HG03378 (cell line): ENCODE results near the gene TBC1D22A.
"Not testable (repeated sequence)": the region's sequence is repeated elsewhere in the genome, so short reads cannot be mapped to it uniquely, and the experiment has no call there.

Experiments
- ATAC-seq: cut with Tn5 transposase; IDR thresholded peaks from one replicate; pipeline ENCODE4 v1.9.1; 2021; ENCODE audit warnings: mild to moderate bottlenecking, moderate library complexity; ENCODE audit not compliant: unreplicated experiment

The TBC1D22A gene

DNA sequence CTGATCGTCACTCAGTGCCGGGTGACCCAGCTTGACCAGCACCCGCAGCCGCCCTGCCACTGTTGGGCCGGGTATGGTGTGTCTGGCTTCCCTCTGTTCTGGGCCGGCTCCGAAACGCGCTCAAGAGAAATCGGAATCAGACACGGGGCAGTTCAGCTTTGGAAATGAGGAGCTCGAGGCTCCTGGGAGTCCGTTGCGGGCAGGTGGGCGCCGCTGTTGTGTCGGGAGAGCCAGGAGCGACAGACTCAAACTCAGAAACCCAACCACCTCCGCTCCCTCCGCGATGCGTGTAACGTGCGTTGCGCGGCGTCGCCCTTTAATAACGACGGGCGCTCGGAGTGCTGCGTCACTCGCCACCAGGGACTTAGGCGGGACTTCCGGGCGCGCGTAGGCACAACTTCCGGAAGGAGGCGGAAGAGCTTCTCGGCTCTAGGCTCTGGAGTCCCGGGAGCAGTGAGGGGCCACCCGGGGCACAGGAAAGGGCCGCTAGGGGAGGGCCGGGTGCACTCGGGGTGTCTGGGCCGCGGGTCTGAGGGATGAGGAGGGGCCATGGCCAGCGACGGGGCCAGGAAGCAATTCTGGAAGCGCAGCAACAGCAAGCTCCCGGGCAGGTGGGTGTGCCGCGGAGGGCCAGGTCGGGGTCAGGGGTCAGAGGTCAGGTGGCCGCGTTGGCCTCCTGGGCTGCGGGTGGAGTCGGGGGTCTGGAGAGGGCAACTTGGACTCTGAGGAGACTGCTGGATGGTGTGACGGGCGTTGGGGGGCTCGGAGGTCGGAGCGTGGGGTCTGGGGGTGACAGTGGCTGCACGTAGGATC, at the start of gene TBC1D22A:
TBC1D22A (plus strand) TSS at position 413 of the 813 bp plus-strand sequence; CDS start at position 550, 137 bp downstream.
- ATAC-seq, result peak; percentile 47

- ATAC-seq, result no peak
Measured at GRCh38 chr22:46714550-46714949, 47.9 kb upstream of the TBC1D22A start.

DNA sequence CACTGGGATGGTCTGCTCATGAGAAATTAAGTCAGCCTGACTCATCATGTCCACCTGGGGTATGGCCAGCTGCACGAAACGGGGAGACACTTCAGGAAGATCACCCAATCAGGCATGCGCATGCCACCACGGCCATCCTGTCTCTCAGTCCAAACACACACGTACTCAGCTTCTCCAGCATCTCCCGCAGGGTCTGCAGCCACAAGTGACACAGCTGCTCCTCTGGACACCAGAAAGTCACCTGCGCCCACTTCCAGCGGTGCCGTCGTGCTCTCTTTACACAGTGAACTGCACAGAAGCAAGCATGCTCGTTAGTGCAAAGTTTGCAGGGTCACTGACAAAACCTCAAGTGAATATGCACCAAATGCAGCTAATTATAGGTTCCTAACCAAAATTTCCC, 42.5 kb upstream of the TBC1D22A start:
- ATAC-seq, result no peak

GRCh38 chr22:46721501-46722085, 40.9 kb upstream of the TBC1D22A start:
- no peak for ATAC-seq

GRCh38 chr22:46723882-46724281, 38.6 kb upstream of the TBC1D22A start:
- no peak for ATAC-seq

DNA sequence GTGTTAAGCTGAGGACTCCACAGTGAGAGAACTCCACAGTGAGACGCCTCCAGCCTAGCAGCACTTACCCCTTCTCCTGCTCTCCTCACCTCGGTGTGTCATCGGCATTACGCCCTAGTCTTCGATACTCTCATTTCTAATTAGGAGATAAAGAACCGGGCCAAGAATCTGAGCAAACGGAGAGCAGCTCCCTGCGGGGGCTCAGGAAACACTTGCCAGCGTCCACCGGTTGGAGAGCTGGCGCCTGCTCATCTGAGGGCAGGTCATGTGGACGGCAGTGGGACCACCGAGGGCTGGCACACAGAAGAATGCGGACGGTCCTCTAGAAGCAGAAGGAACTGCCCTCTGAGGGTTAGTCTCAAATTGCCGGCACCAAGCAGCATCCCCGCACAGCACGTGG, 37.4 kb upstream of the TBC1D22A start:
- ATAC-seq, result no peak

- ATAC-seq, result no peak
Measured at GRCh38 chr22:46726066-46726985, 36.1 kb upstream of the TBC1D22A start.

DNA sequence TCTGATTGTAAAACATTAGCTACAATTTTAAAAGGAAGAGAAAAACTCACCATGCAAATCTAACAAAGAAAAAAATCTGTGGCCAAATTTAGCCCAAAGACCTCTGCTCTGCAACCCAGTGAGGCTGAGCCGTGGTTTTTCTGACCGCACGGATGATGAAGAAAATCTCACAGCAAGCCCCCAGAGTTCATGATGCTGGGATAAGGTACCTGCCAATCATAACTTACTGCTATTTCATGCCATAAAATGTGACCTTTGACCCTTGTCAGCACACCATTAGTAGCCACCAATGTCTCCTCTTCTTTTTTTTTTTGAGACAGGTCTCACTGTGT, 35.5 kb upstream of the TBC1D22A start:
- no peak for ATAC-seq

DNA sequence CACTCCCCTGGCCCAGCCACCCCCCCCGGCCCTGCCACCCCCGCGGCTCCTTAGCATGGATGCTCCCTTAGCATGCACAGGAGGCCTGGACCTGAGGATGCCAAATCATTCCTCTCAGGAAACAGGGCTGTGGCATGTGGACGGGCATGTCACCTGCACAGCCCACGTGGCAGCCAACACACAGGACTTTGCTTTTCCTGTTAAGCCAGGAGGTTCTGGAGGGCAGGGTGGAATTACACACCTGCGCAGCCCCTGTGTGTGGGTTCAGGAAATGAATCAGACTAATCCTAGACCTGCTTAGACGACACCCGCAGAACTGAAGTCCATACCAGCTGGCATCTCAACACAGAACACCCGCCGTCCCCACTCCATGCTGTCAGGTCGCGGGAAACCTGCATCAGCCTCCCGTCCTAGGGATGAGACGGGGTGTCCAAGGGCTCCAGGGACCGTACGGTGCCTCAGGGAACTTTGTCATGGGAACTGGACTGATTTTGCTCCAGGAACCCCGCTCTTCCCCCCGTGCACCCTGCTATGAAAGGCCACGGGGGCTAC, 34.6 kb upstream of the TBC1D22A start:
- no peak for ATAC-seq

GRCh38 chr22:46728470-46728869, 34.0 kb upstream of the TBC1D22A start:
- no peak for ATAC-seq

DNA sequence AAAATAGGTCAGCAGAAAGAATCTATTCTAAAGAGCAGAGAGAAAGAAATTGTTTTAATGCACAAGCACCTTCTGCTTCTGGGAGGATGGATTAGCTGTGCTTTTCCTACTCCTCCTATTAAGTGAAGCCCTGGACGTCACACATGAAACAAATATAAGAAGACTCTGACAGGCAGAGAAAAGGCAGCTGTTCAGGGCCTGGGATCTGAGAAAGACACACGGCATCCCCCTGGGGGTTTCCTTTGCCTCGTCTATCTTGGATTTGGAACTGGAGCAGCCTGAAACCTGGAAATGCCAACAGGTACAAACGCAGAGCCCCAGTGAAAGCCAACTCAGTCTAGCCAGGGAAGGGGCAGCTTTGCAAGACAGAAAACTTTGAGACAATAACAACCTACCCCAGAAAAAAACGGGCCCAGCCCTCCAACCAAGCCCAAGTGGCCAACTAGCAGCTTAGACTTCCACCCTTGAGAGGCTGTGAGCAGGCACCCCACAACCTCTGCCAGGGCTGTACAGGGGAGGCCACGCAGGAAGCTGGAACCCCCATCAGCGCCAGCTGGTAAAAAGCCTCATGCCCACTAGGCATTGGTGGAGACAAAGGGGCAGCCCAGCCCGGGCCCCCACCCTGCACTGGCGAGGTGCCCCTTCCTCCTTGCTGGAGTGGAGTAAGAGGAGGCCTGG, 31.7 kb upstream of the TBC1D22A start:
- no peak for ATAC-seq

- no peak for ATAC-seq
Measured at GRCh38 chr22:46731246-46732040, 31.0 kb upstream of the TBC1D22A start.

DNA sequence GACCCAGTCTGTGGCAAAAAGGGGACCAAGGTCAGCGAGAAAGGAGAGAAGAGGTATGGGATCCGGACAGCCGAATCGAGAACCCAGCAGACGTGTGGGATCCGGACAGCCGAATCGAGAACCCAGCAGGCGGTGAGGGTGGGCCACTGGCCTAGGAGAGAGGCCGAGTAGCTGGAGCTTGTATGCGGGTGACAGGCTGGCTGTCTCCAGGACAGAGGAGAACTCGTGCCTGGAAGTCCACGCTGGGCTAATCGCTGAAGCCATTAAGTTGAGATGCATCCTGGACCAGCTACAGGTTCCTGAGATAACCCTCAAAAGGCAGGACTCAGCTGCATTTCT, 30.4 kb upstream of the TBC1D22A start:
- no peak for ATAC-seq

DNA sequence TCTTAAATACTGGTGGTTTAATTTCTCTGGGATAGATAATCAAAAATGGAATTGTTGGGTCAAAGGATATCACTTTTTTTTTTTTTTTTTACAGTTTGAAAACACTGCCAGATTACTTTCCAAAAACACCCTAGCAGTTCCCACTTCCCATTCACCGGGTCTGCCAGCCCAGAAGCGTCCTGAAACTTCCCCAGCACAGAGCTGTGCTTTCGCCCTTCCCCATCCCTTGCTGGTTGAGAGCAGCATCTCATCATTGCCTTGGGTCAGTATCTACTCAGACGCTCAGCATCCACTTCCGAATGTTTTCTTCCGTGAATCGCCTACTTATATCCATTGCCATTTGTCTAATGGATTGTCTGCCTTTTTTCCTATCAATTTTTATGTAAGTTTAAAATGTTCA, 29.9 kb upstream of the TBC1D22A start:
- ATAC-seq, result no peak

- not testable (repeated sequence) for ATAC-seq
Measured at GRCh38 chr22:46734213-46734722, 28.2 kb upstream of the TBC1D22A start.

GRCh38 chr22:46734830-46735453, 27.5 kb upstream of the TBC1D22A start:
- no peak for ATAC-seq

GRCh38 chr22:46735747-46736608, 26.5 kb upstream of the TBC1D22A start:
- no peak for ATAC-seq

- ATAC-seq, result no peak
Measured at GRCh38 chr22:46736705-46737104, 25.7 kb upstream of the TBC1D22A start.
